Measurements from ENCODE around the gene SLC25A30.
"Not testable (repeated sequence)": the region's sequence is repeated elsewhere in the genome, so short reads cannot be mapped to it uniquely, and the experiment has no call there.

The SLC25A30 gene

DNA sequence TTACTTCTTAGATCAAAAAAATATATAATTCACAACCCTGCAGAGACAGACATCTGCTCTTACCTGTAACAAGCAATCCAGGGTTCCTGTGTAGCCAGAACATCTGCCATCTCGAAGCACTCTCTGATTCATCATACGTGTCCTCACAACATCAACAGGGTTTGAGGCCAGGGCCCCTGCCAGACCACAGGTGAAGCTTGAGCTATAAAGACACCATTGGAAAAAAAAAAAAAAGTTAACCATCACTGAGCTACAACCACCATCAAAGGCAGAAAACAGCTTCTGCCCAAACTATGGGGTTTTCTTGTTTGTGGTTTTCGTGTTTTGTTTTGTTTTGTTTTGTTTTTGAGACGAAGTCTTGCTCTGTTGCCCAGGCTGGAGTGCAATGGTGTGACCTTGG is 19.3 kb downstream of the SLC25A30 start:
- DNase-seq (ENCODE audit: extremely low spot score) = no peak
- TF ChIP-seq, protein P1, sequence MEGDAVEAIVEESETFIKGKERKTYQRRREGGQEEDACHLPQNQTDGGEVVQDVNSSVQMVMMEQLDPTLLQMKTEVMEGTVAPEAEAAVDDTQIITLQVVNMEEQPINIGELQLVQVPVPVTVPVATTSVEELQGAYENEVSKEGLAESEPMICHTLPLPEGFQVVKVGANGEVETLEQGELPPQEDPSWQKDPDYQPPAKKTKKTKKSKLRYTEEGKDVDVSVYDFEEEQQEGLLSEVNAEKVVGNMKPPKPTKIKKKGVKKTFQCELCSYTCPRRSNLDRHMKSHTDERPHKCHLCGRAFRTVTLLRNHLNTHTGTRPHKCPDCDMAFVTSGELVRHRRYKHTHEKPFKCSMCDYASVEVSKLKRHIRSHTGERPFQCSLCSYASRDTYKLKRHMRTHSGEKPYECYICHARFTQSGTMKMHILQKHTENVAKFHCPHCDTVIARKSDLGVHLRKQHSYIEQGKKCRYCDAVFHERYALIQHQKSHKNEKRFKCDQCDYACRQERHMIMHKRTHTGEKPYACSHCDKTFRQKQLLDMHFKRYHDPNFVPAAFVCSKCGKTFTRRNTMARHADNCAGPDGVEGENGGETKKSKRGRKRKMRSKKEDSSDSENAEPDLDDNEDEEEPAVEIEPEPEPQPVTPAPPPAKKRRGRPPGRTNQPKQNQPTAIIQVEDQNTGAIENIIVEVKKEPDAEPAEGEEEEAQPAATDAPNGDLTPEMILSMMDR (IDR thresholded peaks at IDR 0.05; ENCODE audit: control extremely low read depth, extremely low read depth, low read depth, missing control alignments) = no peak
- CTCF ChIA-PET = interaction anchor here (0.8 to 2.7 kb wide), 9 partner anchors 10 to 57 kb away, joined by 3 to 11 read pairs (median 5); partner anchors contain the start of gene SLC25A30
- POLR2A ChIA-PET = no interaction called here

DNA sequence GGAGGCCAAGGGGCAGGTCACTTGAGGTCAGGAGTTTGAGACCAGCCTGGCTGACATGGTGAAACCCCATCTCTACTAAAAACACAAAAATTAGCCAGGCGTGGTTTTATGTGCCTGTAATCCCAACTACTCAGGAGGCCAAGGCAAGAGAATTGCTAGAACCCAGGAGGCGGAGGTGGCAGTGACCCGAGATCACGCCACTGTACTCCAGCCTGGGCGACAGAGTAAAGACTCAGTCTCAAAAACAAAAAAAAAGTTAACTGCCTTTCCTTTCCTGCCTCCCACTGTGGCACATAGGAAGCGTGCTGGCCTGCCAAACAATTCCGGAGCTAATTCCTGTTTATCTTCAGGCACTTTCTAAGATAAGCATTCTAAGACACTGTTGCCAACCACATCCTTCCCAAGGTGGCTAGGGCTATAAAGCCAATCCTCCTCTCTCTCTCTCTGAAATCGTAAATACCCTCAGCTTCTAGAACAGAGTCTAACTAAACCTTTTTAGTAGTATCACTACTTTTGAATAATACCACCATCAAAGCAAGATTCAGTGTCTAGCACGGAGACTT is 21.6 kb downstream of the SLC25A30 start:
- TF ChIP-seq, protein P1 (IDR thresholded peaks at IDR 0.05; ENCODE audit: control extremely low read depth, extremely low read depth, low read depth, missing control alignments) = no peak
- POLR2A ChIA-PET = no interaction called here
- no peak for DNase-seq (ENCODE audit: extremely low spot score)
- CTCF ChIA-PET = interaction anchor here (1.4 to 5.0 kb wide), 4 partner anchors 9 to 26 kb away, joined by 3 to 41 read pairs (median 22); no protein-coding TSS in a partner anchor

DNA sequence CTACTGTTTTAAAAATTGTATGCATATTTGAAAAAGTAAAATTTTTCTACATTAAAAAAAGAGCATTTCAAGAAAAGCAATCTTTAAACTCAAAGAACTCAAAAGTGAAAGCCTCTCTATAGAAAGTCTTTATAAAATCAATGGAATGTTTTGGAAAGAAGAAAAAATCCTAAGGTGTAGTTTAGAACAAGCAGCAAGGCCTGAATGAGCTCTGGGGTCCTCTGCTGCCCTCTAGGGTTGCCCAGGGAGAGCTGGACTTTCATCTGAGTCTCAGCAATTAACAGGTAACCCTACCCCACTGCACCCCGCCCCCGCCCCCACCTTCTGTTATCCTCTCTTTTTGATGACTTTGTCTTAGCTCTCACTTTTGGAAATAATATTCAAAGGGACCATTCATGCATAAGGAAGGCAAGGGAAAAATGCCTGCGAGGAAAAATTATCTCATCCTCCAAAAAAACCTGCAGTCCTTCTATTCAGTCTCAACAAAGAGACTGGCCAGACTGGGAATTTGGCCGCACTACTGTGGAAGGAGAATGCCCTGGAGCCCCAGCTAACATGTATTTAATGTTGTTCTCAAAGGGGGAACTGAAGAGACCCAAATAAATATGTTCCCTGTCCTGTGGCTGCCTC is 24.1 kb downstream of the SLC25A30 start:
- TF ChIP-seq, protein P1 (IDR thresholded peaks at IDR 0.05; ENCODE audit: control extremely low read depth, extremely low read depth, low read depth, missing control alignments) = peak; percentile 56
- CTCF ChIA-PET = interaction anchor here (0.7 to 5.0 kb wide), 12 partner anchors 8 to 85 kb away, joined by 3 to 41 read pairs (median 4); no protein-coding TSS in a partner anchor
- POLR2A ChIA-PET = no interaction called here
- DNase-seq (ENCODE audit: extremely low spot score) = peak; percentile 59

DNA sequence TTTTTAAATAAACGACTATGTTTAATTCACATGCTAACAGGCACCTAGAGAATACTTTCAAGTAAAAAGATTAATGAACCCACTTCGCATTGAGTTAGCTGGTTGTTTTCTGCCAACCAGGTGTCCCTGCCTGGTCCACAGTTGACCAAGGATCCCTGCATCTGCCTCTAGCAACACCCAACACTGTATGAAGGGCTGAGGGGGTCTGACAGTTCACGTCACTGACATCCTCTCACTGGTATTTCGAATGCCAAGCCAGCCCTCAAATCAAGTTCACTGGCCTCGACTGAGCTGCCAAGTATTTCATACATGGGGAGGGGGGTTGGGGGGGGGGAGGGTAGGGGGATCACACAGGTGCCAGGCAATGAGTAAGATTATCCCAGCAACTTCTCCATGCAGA is 25.4 kb downstream of the SLC25A30 start:
- no peak for DNase-seq (ENCODE audit: extremely low spot score)
- POLR2A ChIA-PET = no interaction called here
- CTCF ChIA-PET = interaction anchor here (1.1 to 5.0 kb wide), 9 partner anchors 13 to 82 kb away, joined by 3 to 41 read pairs (median 5); partner anchors contain the start of gene TPT1

DNA sequence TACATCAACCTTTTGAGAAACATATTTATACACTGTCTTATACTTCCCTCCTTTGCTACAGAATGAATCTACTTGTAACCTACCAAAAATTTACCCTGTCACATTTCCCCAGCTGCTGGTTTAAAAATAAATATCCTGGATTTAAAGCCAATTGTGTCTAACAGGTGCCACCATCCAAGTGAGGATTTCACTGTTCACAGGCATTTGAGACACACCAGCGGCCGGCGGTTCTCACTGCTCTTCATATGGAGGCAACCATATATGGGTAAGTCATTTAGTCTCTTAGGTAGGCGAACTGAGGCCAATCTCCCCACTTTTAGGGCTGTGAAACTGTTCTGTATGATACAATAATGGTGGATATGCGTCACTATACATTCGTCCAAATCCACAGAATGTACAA is 26.2 kb downstream of the SLC25A30 start:
- POLR2A ChIA-PET = no interaction called here
- no peak for DNase-seq (ENCODE audit: extremely low spot score)
- CTCF ChIA-PET = interaction anchor here (0.8 to 1.4 kb wide), 3 partner anchors 21 to 22 kb away, joined by 3 to 6 read pairs (median 5); no protein-coding TSS in a partner anchor

More for the DNA sequence above, 25.4 kb downstream of the SLC25A30 start:
- TF ChIP-seq, protein P1 (IDR thresholded peaks at IDR 0.05; ENCODE audit: control extremely low read depth, extremely low read depth, low read depth, missing control alignments) = no peak

DNA sequence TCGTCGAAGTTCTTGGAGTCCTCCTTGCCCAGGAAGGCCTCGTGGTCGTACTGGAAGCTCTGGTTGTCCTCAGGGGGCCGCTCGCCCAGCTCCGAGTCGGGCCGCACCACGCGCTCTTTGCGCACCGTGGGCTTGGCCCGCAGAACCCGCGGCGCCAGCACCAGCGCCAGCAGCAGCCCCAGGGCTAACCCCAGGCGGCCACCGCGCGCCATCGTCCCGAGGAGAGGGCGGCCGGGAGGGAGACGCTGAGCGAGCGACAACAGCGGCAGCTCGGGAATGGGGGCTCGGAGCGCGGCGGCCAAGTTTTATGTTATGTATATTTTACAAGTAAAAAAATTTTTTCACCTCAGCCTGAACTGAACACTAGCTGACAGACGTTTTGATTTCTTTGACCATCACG is 27.0 kb downstream of the SLC25A30 start:
- CTCF ChIA-PET = interaction anchor here (0.8 kb wide), 1 partner anchor 20 kb away, joined by 3 read pairs; no protein-coding TSS in a partner anchor
- POLR2A ChIA-PET = not testable (repeated sequence)

More for the DNA sequence above, 26.2 kb downstream of the SLC25A30 start:
- TF ChIP-seq, protein P1 (IDR thresholded peaks at IDR 0.05; ENCODE audit: control extremely low read depth, extremely low read depth, low read depth, missing control alignments) = no peak

DNA sequence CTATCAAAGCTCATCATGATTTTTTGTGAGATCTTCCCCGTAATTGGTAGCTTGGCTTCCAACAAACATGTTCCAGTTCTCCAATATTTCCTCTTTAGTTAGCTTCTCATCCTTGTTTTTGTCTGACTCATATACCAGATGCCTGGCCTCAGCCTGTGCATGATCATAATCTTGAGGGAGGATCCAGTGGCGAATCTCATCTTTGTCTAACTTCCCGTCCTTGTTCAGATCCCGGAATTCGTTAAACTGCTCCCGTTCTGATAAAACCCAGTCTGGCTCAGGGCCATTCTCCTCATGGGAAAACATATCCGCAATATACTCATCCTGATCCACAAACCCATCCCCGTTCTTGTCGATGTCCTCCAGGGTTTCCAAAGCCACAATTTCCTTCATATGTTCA is 27.8 kb downstream of the SLC25A30 start:
- DNase-seq (ENCODE audit: extremely low spot score); POLR2A ChIA-PET; CTCF ChIA-PET: not testable (repeated sequence)

More for the DNA sequence above, 27.0 kb downstream of the SLC25A30 start:
- DNase-seq (ENCODE audit: extremely low spot score) = not testable (repeated sequence)

All from GM10248 (cell line).